PFSK-1 (cell line): ENCODE results near the gene KPNA3.

Experiments
- POLR2AphosphoS5 ChIP-seq: IDR thresholded peaks from 2 replicates; pipeline ENCODE4 v1.6.1; 2012; ENCODE audit warnings: low read depth, mild to moderate bottlenecking, control low read depth, low read length, moderate library complexity
- SIN3A ChIP-seq: IDR thresholded peaks from 2 replicates; pipeline ENCODE4 v1.6.1; 2012; ENCODE audit warnings: mild to moderate bottlenecking, low read length, moderate library complexity, borderline replicate concordance; ENCODE audit not compliant: insufficient read depth
- TAF1 ChIP-seq: IDR thresholded peaks from 2 replicates; pipeline ENCODE4 v1.6.1; 2012; ENCODE audit warnings: low read length, control low read depth, borderline replicate concordance; ENCODE audit not compliant: insufficient read depth

- TF ChIP-seq SIN3A (no peak), POLR2AphosphoS5 (no peak), TAF1 (no peak)
These were observed 49.5 kb upstream of the KPNA3 start for GRCh38 chr13:49841964-49842363.
